Measurements from ENCODE around the gene GCK.

- TF ChIP-seq CTCF (IDR thresholded peaks at IDR 0.05; ENCODE audit: low read depth, low read length, missing input control), result no peak
- TF ChIP-seq GABPA (IDR thresholded peaks at IDR 0.05 in 1 of 2, conservative IDR thresholded peaks at IDR 0.05 in 1 of 2), result no peak
- no peak for TF ChIP-seq MAX (IDR thresholded peaks at IDR 0.05)
- no peak for TF ChIP-seq ZBTB33 (IDR thresholded peaks at IDR 0.05)
- TF ChIP-seq RAD21 (IDR thresholded peaks at IDR 0.05), result no peak
- no peak for TF ChIP-seq EGR1 (IDR thresholded peaks at IDR 0.05; ENCODE audit: low read depth in 2 of 2)
- no peak for TF ChIP-seq RXRA (IDR thresholded peaks at IDR 0.05)
- TF ChIP-seq YY1 (IDR thresholded peaks at IDR 0.05), result no peak
- TF ChIP-seq REST (IDR thresholded peaks at IDR 0.05), result no peak
- no peak for TF ChIP-seq HNF4A (conservative IDR thresholded peaks at IDR 0.05)
- TF ChIP-seq FOXA1 (IDR thresholded peaks at IDR 0.05), result no peak
Observed at GRCh38 chr7:44235066-44235465, 45.8 kb upstream of the GCK start.
